K562 (cell line): ENCODE data around the gene TMEM207.

Experiments used
- JUND ChIP-seq, 2 experiments: IDR thresholded peaks; 2 replicates in 1 of 2; 3 replicates in 1 of 2; pipeline ENCODE4 v1.6.1; 2011; ENCODE audit warnings: borderline replicate concordance in 2 of 2, low read depth in 2 of 2, low read length in 2 of 2, improper control_type of control experiment in 1 of 2, missing biosample characterization in 1 of 2, missing genetic modification characterization in 1 of 2, missing genetic modification reagents in 1 of 2
- MAZ ChIP-seq, 2 experiments: fragments of 450-650 bp in 1 of 2; sonication (generic) in 1 of 2; formaldehyde crosslinking; IDR thresholded peaks in 1 of 2; conservative IDR thresholded peaks in 1 of 2; 2 replicates each; pipeline versions ENCODE4 v1.4.0 to v1.5.0; 2020; ENCODE audit warnings: mild to moderate bottlenecking in 1 of 2, missing genetic modification reagents in 1 of 2
- MXI1 ChIP-seq: IDR thresholded peaks from 2 replicates; pipeline ENCODE4 v1.6.1; 2011; ENCODE audit warnings: low read depth, mild to moderate bottlenecking, improper control_type of control experiment, low read length
- PREB ChIP-seq: sonication (generic); formaldehyde crosslinking; IDR thresholded peaks from 2 replicates; pipeline ENCODE4 v1.8.1; 2023; ENCODE audit warnings: mild to moderate bottlenecking, missing genetic modification reagents
- TF ChIP-seq, protein P1 (sequence below): sonication (generic); formaldehyde crosslinking; IDR thresholded peaks from 2 replicates; pipeline ENCODE4 v1.8.0; 2023; ENCODE audit warnings: mild to moderate bottlenecking, missing genetic modification reagents
- TF ChIP-seq, protein P2 (sequence below), 2 experiments: fragments of 450-650 bp; formaldehyde crosslinking in 1 of 2; IDR thresholded peaks; 2 replicates each; pipeline versions ENCODE4 v1.4.0 to v1.6.1; 2014 to 2020; ENCODE audit warnings: mild to moderate bottlenecking in 2 of 2, borderline replicate concordance in 1 of 2, low read depth in 1 of 2

- no peak for TF ChIP-seq PREB (CRISPR knock-in tag)
- TF ChIP-seq, protein P1, sequence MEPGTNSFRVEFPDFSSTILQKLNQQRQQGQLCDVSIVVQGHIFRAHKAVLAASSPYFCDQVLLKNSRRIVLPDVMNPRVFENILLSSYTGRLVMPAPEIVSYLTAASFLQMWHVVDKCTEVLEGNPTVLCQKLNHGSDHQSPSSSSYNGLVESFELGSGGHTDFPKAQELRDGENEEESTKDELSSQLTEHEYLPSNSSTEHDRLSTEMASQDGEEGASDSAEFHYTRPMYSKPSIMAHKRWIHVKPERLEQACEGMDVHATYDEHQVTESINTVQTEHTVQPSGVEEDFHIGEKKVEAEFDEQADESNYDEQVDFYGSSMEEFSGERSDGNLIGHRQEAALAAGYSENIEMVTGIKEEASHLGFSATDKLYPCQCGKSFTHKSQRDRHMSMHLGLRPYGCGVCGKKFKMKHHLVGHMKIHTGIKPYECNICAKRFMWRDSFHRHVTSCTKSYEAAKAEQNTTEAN (CRISPR knock-in tag), result no peak
- TF ChIP-seq JUND (IDR thresholded peaks at IDR 0.05; ENCODE audit: borderline replicate concordance, low read depth, low read length), result no peak
- no peak for TF ChIP-seq JUND (tag; IDR thresholded peaks at IDR 0.05; ENCODE audit: borderline replicate concordance, low read depth, low read length)
- TF ChIP-seq, protein P2, sequence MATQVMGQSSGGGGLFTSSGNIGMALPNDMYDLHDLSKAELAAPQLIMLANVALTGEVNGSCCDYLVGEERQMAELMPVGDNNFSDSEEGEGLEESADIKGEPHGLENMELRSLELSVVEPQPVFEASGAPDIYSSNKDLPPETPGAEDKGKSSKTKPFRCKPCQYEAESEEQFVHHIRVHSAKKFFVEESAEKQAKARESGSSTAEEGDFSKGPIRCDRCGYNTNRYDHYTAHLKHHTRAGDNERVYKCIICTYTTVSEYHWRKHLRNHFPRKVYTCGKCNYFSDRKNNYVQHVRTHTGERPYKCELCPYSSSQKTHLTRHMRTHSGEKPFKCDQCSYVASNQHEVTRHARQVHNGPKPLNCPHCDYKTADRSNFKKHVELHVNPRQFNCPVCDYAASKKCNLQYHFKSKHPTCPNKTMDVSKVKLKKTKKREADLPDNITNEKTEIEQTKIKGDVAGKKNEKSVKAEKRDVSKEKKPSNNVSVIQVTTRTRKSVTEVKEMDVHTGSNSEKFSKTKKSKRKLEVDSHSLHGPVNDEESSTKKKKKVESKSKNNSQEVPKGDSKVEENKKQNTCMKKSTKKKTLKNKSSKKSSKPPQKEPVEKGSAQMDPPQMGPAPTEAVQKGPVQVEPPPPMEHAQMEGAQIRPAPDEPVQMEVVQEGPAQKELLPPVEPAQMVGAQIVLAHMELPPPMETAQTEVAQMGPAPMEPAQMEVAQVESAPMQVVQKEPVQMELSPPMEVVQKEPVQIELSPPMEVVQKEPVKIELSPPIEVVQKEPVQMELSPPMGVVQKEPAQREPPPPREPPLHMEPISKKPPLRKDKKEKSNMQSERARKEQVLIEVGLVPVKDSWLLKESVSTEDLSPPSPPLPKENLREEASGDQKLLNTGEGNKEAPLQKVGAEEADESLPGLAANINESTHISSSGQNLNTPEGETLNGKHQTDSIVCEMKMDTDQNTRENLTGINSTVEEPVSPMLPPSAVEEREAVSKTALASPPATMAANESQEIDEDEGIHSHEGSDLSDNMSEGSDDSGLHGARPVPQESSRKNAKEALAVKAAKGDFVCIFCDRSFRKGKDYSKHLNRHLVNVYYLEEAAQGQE (IDR thresholded peaks at IDR 0.05; ENCODE audit: borderline replicate concordance), result no peak
- TF ChIP-seq, protein P2 (CRISPR knock-in tag; IDR thresholded peaks at IDR 0.05; ENCODE audit: low read depth), result no peak
- no peak for TF ChIP-seq MXI1
- no peak for TF ChIP-seq MAZ (CRISPR knock-in tag; conservative IDR thresholded peaks at IDR 0.05 in 1 of 2, IDR thresholded peaks at IDR 0.05 in 1 of 2)
These were observed 20.0 kb downstream of the TMEM207 start for GRCh38 chr3:190429681-190430080.
